CMK (cell line): ENCODE data around the gene CARD19.

Source experiments
- DNase-seq: peaks from one replicate; pipeline ENCODE4 v3.0.0-alpha.2; 2010; ENCODE audit warnings: low read depth

Gene CARD19

DNA sequence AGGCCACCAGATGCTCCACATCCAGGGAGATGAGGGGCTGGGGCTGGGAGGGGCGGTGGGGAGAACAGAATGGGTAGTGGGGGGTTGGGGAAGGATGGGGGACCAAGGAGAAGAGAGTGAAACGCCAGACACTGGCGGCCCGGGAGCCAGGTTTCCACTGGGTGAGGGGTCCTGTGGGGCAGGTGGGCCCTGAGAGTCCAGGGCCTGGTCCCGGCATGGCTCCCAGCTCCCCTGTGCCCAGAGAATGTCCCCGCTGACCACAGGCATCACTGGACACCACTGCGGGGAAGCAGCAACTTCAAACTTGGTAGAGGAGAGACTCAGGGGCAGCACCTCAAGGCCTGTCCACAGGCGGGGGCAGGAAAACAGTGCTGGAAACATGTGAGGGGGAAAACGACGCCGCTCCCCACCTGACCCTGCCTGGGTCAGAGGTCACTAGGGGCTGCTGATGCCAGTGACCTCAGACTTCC, 24.9 kb downstream of the CARD19 start:
- DNase-seq = no peak

DNA sequence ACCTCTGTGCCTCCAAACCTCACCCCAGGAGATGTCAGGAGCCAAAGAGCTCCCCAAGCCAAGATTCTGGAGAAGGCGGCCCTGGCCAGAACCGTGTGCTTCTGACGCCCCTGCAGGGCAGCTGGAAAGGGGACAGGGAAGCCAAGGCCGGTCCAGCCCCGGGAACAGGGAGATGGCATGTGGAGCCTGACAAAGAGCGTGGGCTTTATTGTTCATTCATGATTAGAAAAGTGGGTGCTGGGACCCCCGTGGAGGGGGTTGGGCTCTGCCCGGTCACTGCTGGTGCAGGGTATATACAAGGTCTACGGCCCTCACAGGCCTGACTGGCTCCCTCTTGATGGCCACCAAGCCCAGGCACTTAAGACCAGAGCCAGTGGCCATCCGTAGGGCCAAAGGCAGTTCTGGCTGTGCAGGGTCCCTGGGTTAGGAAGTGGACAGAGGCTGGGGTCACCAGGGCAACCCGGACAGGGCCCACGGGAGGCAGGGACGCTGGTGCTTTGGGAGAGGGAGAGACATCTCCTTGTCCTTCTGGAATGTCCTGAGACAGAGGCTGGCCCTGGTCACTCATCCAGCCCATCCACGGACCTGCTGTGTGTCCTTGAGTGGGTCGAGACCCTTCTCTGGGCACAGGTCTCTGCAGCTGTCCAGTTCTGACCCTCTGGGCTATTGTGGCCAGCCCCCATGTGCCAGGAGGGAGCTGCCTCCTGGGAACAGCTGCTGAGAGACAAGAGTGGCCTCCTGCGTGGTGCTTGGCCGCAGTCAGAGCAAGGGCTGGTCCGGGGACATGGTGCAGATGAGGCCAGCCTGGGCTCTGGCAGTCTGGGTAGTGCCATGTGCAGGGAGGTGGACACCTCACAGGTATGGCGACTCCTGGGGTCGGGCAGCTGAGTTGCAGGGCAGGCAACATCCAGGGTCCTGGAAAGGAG, 25.6 kb downstream of the CARD19 start:
- DNase-seq = no peak

DNA sequence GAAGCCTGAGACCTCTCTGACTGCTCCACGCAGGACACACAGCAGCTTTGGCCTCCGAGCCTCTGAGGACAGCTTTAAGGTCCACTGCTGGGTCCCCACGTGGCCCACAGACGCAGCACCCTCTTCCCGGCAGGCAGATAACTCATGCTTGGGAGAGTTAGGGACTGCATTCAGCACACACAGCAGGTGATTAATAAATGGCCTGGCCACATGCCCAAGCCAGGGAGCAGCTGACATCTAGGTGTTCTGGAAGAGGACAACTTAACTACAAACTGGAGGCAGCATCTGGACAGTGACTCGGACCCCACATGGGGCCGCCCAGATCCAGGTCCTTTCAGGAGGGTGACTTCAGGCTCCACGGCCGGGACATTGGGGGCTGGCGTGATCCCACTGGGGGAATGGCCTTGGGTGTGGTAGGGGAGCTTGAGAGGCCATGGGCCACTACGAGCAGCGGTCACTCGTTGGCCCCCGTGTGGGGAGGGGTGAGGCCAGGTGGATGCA, 26.8 kb downstream of the CARD19 start:
- no peak for DNase-seq

DNA sequence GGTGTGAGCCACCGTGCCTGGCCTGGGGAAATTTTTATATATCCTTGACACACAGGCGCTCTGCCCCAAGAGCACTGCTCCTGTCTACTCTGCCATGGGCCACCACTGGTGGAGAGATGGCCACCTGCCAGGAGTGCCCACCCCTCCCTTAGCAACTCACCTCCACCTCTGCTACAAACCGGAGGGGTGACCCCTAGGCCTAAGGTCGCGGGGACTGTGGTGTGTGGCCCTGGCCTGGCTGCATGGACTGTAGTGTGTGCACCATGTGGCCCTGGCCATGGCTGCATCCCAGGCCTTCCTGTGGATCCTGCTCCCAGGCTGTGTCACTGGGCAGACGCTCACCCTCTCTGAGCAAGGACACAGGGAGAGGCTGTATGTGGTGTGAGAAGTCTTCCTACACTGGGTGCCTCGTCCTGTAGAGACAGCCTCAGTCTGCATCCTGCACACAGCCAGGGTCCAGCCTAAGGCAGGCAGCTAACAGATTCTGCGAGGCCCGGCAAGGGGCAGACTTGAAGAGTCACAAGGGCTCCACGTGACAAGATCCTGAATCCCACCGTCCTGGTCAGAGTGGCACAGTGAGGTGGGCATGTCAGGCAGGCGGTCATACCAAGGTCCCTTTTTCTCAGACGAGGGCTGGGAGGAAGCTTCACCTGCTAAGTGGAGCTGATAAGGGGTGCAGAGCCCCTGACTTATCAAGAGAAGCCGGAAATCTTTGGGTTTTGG, 27.7 kb downstream of the CARD19 start:
- no peak for DNase-seq

DNA sequence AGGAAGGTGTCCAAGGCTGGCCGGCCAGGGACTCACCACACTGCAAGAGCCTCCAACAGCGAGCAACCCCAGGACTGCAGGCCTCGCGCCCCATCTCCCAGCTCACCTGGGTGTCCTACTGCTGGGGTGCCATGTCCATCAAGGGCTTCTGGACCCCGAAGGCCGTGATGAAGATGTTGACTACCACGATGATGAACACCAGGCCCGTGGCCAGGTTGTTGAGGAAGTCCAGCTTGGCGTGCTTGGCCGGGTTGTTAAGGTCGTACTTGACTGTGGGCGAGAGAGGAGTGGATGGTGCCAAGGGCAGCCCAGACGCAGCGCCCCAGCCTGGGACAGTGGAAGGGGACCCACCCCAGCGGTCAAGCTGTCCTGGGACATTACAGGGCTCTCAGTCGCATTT, 28.8 kb downstream of the CARD19 start:
- no peak for DNase-seq

DNA sequence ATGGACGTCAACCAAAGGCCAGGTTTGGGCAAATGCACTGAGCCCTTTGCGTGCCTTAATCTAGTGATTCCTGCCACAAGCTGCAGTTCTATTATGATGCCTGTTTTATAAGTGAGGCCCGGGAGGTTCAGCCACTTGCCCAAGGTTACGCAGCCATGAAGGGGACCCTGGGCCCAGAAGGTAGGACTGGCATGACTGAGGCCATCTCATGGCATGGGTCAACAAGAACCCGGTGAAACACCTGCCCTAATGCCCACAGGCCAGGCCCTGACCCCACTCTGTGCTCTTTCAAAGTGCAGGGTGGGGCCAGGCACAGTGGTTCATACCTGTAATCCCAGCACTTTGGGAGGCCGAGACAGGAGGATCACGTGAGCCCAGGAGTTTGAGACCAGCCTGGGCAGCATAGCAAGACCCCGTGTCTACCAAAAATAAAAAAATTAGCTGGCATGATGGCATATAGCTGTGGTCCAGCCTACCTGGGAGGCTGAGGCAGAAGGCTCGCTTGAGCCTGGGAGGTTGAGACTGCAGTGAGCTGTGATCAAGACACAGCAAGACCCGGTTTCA, 29.4 kb downstream of the CARD19 start:
- DNase-seq = no peak

DNA sequence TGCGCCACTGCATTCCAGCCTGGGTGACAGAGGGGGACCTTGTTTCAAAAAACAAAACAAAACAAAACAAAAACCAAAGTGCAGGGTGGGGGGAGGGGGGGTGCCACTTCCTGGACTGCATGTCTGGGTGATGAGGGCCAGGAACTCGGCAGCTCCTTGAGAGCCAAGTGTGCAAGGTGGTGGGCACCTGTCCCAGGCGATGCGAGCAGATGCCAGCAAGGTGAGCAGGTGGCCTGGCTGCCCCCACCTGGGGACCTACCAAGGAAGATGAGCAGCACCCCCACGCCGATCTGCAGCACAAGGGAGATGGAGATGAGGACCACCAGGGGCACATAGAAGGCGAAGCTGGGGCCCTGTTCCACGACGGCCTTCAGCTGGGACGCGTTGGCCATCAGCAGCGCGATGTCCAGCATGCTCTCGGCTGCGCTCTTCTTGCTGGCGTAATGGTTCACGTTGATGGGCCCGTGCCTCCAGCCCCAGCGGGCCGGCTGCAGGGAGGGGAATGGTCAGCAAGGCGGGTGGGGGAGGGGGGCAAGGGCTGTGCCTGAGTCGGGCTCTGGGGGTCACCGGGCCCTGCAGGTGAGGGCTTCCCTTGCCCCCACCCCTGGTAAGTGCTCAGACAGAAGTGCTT, 30.2 kb downstream of the CARD19 start:
- no peak for DNase-seq

DNA sequence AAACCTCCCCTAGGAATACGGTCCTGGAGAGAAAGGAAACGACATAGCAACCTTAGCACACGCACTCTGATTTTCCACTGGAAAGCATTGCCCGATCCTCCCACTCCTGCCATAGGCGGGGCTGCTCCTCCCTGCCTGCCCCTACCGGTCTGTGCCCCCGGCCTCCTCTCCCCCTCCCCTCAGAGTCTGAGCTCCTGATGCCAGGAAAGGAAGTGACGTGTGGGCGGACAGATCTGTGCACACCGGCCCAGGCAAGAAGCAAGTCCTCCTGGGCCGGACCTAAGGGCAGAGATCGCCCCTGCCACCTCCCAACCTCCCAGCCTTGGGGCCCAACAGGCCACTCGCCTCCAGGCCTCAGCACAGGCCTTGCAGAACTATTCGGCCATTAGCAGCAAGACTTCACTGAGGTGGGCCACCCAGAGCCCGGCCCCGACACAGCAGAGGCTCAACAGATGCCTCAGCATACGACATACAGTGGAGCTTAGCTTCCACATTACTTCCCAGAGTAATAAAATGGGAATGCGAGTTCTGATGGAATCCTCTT, 30.9 kb downstream of the CARD19 start:
- DNase-seq = no peak

DNA sequence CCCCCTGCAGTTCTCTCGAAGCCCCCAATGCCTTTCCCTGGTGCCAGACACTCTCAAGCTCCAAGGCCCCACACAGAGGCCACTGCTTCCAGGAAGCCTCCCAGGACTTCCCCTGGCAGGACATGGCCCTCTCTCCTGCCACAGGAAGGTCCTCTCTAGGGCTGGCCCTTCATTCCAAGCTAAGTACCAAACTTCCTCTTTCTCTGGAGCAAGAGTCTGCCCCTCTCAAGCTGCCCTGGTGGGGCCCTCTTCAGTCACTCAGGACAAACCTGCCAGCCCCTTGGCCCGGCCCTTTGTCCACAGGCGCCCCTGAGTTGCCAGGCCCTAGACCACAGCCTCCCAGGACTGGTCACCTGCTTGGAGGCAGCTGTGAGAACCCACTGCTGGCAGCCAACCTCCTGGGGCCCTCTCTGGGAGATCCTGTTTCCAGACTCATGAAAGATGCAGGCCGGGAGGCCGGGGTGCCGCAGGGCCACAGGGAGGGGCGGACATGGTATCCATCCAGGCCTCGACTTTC, 31.4 kb downstream of the CARD19 start:
- no peak for DNase-seq

DNA sequence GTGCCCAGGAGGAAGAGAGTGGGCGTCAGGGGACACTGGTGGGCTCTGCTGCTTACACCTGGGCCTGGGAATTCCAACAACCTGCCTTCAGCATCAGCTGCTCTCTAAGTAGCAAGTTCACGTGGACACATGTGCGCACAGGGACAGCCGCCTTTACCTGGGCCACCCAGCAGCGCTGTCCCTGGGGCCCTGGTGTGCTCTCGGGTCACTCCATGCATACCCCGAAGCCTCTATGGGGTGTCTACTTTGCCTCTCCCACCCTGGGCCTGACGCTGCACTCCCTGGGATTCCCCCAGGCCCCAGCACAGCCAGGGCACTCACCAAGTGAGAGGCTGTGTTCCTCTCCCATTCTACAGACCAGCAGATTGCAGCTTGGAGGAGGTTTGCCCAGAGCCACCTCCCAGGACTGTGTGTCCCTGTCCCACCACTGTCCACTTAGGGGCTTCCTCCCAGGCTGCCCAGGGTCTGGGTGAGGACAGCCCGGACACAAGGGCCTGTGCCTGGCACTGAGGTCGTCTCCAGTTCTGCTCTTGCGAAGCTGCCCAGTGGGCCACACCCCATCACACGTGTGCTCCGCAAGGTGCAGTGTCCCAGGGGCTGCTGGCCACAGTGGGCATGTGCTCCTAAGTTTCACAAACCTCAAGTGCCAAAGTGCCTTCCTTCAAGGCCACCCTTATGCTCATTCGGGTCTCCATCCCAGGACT, 32.1 kb downstream of the CARD19 start:
- no peak for DNase-seq

DNA sequence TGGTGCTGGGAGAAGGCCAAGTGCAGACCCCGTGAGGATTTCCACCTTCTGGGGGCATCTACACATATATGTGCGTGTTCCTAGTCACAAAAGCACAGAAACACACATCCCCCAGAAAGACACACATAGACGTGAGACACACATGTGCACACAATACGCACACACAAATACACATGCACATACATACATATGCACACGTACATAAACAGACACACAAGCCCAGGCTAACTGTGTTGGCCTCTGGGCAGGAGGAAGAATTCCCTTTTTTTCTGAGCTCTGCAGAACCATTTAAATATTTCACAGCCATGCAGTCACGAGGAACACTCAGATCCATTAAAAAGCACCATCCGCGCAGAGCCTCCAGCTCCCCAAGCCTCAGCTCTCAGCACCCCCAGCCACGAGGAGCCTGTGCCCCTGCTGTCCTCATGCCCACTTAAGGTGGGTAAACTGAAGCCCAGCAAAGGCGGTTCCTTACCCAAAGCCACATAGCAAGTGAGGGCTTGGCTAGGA, 32.8 kb downstream of the CARD19 start:
- DNase-seq = no peak

DNA sequence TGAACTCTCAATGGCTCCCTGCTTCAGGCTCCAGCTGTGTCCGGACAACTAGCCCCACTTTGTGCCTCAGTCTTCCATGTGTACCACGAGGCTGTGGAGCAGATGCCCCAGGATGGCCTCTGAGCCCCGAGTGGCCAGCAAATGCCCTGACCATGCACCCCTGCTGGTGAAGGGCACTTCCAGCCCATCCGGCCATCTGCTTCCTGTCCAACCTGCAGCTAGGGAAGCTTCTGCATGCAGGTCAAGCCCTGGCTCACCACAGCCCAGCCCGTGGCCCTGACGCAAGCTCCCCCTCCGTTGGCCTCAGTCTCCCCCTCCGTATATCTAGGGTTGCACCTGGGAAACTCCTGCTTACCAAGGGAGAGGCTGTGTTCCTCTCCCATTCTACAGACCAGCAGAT, 33.3 kb downstream of the CARD19 start:
- no peak for DNase-seq

DNA sequence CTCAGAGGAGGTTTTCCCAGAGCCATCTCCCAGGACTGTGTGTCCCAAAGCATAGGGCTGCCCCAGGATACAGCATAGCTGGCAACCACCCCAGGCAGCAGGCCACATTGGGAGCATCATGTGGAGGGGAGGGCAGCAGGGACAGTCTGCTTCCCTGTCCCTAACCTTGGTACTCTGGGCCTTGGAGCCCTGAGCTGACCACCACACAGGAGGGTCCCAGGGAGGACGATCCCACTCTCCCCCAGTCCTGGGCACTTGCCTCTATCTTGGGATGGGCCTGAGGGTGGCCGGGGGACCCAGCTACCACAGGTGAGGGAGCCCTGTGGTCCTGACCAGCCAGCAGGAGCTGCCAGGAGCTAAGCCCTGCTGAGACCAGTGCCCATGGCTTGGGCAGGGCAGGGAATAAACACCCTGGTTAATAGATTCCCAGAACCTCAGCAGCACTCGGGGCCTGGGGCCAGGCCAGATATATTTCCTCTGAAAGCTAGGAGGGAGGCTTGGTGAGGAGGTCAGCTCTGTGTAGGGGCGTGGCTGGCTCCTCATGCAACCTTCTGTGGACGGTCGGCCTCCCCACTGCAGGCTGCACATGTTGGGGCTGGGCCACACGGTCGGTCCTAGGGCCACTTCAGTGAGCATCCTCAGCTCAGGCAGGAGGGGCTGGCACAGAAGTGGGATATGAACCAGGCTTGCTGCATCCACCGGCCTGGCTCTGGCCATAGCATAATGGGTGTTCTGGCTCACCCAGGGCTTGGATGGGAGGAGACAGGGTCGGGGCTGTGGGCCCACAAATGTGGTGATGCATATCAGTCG, 33.9 kb downstream of the CARD19 start:
- DNase-seq = no peak

DNA sequence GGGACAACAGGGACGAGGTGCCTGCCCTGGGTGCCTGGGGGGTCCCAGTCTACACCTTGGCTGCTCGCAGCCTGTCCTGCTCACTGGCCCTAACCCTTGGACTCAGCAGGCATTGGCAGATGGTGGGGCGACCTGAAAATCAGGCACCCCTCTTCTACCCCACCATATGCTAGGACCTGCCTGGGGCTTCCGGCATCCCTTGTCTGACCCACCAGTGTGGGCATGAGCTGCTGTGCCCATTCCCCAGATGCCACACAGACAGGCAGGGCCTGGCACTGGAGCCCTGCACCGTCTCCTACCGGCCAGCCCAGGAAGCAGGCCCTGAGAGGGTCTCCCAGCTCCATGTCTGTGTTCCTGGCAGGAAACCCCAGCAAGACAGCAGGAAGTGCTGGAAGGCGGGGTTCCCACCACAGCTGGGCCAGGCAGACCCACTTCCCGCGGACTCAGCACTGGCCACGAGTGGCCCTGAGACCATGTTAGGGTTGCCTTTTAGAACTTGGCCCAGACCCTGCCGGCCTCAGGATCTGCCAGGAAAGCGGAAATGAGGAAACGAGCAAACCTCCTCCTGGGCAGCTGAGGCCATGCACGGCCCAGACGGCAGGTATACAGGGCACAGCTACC, 35.0 kb downstream of the CARD19 start:
- no peak for DNase-seq

DNA sequence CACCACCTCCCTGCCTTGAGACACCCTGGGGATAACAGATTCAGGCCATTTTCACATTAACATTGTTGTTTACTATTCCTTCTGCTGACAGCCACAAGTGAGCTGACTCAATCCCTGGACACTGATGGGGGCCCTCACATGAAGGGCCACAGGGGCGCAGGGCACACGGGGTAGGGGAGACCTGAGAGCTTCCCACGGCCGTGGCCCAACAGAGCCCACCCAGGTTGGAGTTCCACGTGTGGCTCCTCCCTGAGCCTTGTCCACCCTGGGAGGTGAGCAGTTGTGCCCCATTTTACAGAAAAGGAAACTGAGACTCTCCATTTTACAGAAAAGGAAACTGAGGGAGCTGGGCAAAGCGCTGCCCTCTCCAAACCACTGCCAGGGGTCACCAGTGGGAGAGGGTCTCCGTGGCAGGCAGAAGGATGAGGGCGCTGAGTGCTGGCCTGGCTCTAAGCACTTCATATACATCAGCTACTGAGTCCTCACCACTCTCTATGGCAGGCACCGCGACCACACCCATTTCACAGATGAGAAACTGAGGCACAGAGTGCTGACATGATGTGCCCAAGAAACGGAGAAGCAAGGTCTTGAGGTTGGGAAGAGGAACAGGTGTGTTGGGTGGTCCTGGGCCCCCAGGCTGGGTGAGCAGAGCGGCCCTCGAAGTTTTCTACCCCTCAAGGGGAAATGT, 35.7 kb downstream of the CARD19 start:
- DNase-seq = no peak

DNA sequence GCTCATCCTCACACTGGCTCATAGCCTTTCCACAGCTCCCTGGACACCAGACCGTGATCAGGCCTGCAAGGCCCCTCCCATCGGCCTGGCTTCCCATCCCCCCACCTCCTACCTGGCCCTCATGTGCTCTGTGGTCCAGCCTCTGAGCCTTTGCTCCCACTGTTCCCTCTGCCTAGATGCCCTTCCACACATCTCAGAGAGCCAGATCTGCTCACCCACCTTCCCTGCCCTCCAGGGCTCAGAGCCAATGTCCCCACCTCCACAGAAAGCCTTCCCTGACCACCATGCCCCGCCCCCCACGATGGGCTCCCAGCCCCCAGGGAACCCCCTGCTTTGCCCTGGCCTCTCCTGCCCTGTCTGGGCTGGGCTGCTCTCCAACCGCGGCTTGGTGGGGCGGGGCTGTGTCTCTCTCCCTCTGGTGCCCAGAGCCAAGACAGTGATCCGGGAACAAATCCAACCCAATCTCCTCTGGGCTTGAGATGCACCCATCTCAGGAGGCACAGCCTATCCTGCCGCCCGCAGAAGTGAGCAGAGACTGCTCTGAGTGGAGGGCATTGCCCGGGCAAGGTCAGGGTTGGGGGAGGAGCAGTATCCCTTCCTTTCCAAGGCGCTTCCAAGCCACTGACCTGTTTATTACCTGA, 36.4 kb downstream of the CARD19 start:
- DNase-seq = no peak

DNA sequence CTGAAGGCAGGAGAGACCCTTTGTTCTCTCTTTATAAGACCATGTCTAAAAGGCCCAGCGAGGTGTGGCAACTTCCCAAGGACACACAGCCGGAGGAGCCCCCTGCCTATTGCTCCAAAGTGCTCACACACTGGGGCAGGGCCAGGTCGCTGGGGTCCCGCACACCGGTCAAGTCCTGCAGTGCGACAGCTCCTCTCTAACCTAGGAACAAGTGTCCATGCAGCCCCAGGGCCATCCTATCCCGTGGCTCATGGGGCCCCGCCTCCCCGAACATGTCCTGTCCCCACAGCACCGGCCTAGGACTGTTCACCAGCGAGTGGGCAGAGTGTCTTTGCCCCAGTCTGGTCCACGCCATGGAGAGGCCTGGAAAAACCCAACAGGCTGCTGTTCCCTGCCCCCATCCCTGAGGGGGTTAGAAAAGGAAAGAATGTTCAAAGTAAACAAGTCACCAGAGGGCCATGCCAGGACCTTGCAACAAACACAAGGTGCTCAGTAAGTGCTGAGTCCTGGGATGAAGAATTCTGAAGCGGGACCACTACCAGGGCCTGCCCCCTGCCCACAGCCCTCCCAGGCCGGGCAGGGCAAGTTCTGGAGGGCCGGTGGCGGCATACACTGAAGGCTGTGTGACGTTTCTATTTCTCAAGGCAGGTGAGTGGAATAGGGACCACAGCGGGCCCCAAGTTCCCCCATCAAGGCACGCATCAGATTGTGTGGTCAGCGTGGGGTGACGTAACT, 37.1 kb downstream of the CARD19 start:
- no peak for DNase-seq

DNA sequence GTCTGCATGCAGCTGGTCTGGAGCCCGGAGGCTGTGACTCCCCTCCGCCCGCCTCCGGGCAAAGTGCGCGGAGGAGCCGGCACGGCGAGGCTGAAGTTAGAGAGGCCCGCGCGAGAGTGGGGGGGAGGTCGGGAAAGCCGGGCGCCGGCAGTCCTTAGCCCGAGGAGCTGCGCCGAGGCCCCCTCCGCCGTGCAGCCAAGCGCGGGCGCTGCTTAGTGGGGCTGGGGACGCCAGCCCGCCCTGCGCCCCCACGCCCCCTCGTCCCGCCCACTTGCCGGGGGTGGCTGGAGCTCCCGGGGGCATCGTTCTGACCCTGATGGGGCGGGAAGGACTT, 37.6 kb downstream of the CARD19 start:
- DNase-seq = no peak
